Muscle layer of duodenum (tissue), 2 donors: ENCODE results near the gene PIK3C2G.

Experiments
- H3K27ac ChIP-seq: one replicate; pipeline ENCODE4 v1.7.0; 2013; ENCODE audit warnings: mild to moderate bottlenecking, low read length
- H3K27me3 ChIP-seq: one replicate; pipeline ENCODE4 v1.7.0; 2013; ENCODE audit warnings: low read depth, mild to moderate bottlenecking, control low read depth, low read length
- H3K36me3 ChIP-seq, 2 donors: one replicate each; pipeline ENCODE4 v1.7.0; 2013; ENCODE audit warnings: low read length in 2 of 2, control low read depth in 1 of 2, mild to moderate bottlenecking in 1 of 2; ENCODE audit not compliant: insufficient read depth in 2 of 2, control insufficient read depth in 1 of 2
- H3K4me1 ChIP-seq, 2 donors: one replicate each; pipeline ENCODE4 v1.7.0; 2013; ENCODE audit warnings: low read length in 2 of 2, mild to moderate bottlenecking in 2 of 2, control low read depth in 1 of 2, moderate library complexity in 1 of 2; ENCODE audit not compliant: insufficient read depth in 2 of 2, control insufficient read depth in 1 of 2
- H3K4me3 ChIP-seq, 2 donors: one replicate each; pipeline ENCODE4 v1.7.0; 2013; ENCODE audit warnings: low read length in 2 of 2, low read depth in 1 of 2, mild to moderate bottlenecking in 1 of 2
- H3K9me3 ChIP-seq, 2 donors: one replicate each; pipeline ENCODE4 v1.7.0; 2013; ENCODE audit warnings: low read length in 2 of 2, control low read depth in 1 of 2, mild to moderate bottlenecking in 1 of 2; ENCODE audit not compliant: control insufficient read depth in 1 of 2
- donor health status: healthy.

The PIK3C2G gene

DNA sequence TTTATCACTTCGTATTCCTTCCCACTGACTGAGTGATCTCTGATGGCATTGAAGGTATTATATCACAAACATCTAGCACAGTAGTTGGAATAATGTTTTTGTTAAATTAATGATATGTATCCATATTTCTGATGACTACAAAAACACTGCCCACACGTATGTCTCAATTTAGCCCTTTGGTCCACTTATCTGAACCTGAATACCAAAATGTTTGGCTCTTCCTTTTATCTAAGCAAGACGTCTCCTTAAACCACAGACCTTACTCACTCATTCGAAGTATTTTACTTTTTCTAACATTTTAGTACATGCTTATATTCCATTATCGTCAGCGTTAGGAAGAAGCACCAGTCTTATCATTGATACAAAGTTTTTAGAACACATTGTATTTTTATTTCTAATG is 126.4 kb downstream of the PIK3C2G start:
- no peaks in the 10 kb centered on the region for H3K36me3 ChIP-seq
- H3K4me1 ChIP-seq: no peaks in the 10 kb centered on the region
- no peaks in the 10 kb centered on the region for H3K9me3 ChIP-seq
- H3K27ac ChIP-seq: no peak overlapping the region
- no peak overlapping the region for H3K4me3 ChIP-seq
- H3K27me3 ChIP-seq: no peaks in the 10 kb centered on the region

DNA sequence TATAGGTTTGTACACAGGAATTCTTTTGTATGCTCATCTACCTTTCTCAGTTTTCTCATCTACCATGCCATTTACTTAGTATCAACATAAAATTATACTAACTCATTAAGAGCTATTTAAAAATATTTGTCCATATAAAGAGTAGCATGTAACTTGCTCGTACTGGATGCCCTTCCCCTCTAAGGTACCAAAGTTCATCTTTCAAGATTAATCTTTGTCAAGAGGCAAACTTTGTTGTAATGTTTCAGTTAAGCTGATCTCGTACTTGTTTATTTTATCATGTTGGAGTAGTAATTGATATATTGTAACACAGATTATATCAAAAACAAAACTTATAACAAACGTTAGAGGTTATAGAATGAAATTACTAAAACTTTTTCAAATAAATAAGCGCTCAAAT is 128.5 kb downstream of the PIK3C2G start:
- H3K36me3 ChIP-seq: no peaks in the 10 kb centered on the region
- H3K27me3 ChIP-seq: no peaks in the 10 kb centered on the region
- no peak overlapping the region for H3K27ac ChIP-seq
- H3K9me3 ChIP-seq: no peaks in the 10 kb centered on the region
- no peak overlapping the region for H3K4me3 ChIP-seq
- no peaks in the 10 kb centered on the region for H3K4me1 ChIP-seq

DNA sequence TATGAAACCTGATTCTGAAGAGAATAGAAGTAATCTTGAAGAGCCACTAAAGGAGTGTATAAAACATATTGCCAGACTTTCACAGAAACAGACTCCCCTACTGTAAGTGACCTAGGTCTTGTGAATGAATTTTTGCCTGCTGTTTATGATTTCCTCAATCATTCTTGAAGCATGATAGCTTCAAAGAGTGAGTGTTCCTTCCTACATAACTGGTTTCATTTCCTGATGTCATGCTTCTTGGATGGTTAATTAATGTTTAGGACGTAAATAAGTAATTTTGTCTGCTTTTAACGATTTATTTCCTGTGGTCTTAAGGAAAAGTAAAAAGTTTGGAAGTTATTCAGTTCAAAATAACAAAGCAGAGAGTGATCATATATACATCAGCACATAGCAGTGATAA is 129.8 kb downstream of the PIK3C2G start:
- Histone ChIP-seq H3K27me3 (no peaks in the 10 kb centered on the region), H3K4me1 (no peaks in the 10 kb centered on the region), H3K27ac (no peak overlapping the region), H3K9me3 (no peaks in the 10 kb centered on the region), H3K4me3 (no peak overlapping the region), H3K36me3 (no peaks in the 10 kb centered on the region)

DNA sequence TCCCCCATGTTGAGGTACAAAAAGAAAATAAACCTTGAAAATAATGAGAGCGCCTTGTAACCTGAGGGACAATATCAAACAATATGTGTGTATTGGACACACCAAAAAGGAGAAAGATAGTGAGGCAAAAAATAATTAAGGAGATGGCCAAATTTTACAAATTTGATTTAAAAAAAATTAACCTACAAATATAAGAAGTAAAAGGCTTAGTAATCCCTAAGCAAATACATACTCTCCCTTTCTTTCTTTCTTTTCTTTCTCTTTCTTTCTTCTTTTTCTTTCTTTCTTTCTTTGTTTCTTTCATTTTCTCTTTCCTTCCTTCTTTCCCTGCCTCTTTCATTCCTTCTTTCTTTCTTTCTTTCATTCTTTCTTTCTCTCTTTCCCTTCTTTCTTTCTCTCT is 133.4 kb downstream of the PIK3C2G start:
- H3K36me3 ChIP-seq: no peaks in the 10 kb centered on the region
- H3K27me3 ChIP-seq: no peaks in the 10 kb centered on the region
- H3K27ac ChIP-seq: no peak overlapping the region
- H3K4me1 ChIP-seq: no peaks in the 10 kb centered on the region
- H3K9me3 ChIP-seq: no peaks in the 10 kb centered on the region
- H3K4me3 ChIP-seq: no peak overlapping the region

DNA sequence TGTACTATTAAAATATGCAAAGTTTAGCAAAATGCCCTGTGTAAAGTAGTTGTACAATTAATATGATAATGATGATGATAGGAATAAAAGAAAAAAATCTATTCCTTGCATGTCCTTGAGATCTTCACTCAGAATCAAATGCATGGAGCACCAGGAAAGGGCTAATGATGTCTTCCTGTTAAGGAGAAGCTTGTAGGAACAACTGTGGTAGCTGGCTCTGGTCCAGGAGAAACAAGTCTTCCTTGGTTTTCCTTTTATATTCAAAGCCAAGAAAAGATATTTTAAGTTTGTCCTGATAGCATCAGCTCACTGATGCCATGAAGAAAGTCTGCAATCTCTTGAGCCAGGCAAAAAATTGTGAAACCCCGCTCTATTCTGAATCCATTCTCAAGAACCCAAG is 138.9 kb downstream of the PIK3C2G start:
- no peak overlapping the region for H3K4me3 ChIP-seq
- no peaks in the 10 kb centered on the region for H3K27me3 ChIP-seq
- no peaks in the 10 kb centered on the region for H3K36me3 ChIP-seq
- H3K27ac ChIP-seq: no peak overlapping the region
- peaks cover 0 to 12% of the 10 kb centered on the region in 2 donors for H3K4me1 ChIP-seq
- no peaks in the 10 kb centered on the region for H3K9me3 ChIP-seq

DNA sequence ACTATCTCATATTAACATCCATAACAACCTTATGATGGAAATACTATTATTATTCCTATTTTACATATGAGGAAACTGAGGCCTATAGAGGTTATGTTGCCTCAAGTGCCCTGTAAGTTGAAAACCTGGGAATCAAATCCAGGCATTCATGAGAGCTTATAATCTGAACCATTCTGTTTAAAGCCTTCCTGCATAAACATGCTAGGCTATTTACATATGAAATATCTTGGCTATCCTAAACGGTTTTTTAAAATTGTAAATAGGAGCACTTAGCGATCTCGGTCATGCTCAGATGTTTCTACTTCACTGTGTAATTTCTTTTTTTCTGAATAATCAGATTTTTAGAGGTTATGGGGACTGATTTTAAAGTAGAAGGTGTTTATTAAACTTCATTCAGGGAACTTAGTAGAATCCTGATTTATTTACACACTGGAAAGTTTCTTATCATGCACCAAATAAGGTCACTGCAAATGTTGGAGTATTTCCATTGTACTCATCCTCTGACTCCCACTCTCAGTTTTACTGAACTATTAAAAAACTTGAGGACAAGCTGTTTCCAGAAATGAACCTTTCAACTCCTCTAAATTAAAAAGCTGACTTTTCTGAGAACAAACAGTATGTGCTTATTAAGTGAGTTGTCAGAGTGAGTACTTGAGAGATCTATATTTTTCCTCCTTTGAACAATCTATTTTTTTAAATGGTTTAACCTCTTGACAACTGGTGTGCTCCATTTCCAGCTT is 141.7 kb downstream of the PIK3C2G start:
- Histone ChIP-seq H3K4me1 (peaks cover 0 to 12% of the 10 kb centered on the region in 2 donors), H3K4me3 (no peak overlapping the region), H3K9me3 (no peaks in the 10 kb centered on the region), H3K27ac (no peak overlapping the region), H3K36me3 (no peaks in the 10 kb centered on the region), H3K27me3 (no peaks in the 10 kb centered on the region)

DNA sequence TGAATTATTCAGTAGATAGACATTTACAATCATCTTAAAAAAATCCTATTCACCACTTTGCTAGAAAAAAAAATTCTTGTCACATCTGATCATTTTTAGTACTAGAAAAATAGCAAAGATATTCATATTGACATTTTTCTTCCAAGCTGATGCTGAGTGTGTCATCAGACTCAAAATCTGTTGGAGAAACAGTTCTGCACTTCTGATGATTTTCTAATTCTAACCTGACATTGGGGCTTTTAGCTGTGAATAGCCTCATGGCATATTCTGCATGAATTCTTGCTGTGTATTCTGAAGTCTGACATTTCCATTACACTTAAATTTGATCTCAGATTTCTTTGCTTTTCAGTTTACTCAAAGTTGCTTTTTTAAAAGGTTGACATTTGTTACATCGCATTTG is 150.1 kb downstream of the PIK3C2G start:
- H3K27ac ChIP-seq: no peak overlapping the region
- no peaks in the 10 kb centered on the region for H3K9me3 ChIP-seq
- no peaks in the 10 kb centered on the region for H3K4me1 ChIP-seq
- no peaks in the 10 kb centered on the region for H3K27me3 ChIP-seq
- no peaks in the 10 kb centered on the region for H3K36me3 ChIP-seq
- H3K4me3 ChIP-seq: no peak overlapping the region

DNA sequence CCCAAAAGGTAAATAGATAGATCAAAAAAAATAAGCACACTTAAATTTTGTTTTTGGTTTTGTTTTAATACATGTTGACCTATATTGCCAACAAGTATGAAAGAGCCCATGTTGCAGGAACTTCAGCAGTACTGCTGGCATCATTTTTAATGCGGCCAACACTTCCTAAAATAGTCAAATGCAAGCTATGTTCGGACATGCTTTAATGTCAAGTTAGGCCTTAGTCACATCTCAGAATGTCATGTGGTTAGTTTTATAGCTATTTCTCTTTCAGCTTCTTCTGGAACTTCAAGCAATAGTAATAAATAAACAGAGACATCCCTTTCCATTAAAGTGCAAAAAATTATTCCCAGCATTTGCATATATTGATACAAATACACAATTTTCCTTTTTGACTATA is 153.4 kb downstream of the PIK3C2G start:
- Histone ChIP-seq H3K27me3 (no peaks in the 10 kb centered on the region), H3K4me3 (no peak overlapping the region), H3K4me1 (no peaks in the 10 kb centered on the region), H3K36me3 (no peaks in the 10 kb centered on the region), H3K27ac (no peak overlapping the region), H3K9me3 (no peaks in the 10 kb centered on the region)

DNA sequence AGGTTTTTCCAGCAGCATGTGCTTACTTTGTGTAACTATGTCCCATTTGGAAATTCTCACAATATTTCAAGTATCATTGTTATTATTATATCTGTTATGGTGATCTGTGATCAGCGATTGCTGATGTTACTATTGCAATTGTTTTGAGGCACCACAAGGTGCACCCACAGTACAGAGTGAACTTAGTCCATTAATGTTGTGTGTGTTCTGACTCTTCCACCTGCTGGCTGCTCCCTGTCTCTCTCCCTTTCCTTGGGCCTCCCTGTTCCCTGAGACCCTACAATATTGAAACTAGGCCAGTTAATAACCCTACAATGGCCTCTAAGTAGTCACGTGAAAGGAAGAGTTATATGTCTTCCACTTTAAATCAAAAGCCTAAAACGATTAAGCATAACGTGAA is 153.9 kb downstream of the PIK3C2G start:
- Histone ChIP-seq H3K4me1 (no peaks in the 10 kb centered on the region), H3K4me3 (no peak overlapping the region), H3K27me3 (no peaks in the 10 kb centered on the region), H3K9me3 (no peaks in the 10 kb centered on the region), H3K36me3 (no peaks in the 10 kb centered on the region), H3K27ac (no peak overlapping the region)

DNA sequence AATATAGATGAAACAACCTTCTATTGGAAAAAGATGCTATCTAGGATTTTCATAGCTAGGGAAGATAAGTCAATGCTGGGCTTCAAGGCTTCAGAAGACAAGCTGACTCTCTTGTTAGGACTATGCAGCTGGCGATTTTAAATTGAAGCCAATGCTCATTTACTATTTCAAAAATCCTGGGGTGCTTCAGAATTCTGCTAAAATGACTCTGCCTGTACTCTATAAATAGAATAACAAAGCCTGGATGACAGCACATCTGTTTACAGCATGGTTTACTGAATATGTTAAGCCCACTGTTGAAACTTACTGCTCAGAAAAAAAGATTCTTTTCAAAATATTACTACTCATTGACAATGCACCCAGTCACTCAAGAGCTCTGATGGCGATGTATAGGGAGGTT is 155.1 kb downstream of the PIK3C2G start:
- Histone ChIP-seq H3K27ac (no peak overlapping the region), H3K36me3 (no peaks in the 10 kb centered on the region), H3K27me3 (no peaks in the 10 kb centered on the region), H3K4me1 (no peaks in the 10 kb centered on the region), H3K4me3 (no peak overlapping the region), H3K9me3 (no peaks in the 10 kb centered on the region)

DNA sequence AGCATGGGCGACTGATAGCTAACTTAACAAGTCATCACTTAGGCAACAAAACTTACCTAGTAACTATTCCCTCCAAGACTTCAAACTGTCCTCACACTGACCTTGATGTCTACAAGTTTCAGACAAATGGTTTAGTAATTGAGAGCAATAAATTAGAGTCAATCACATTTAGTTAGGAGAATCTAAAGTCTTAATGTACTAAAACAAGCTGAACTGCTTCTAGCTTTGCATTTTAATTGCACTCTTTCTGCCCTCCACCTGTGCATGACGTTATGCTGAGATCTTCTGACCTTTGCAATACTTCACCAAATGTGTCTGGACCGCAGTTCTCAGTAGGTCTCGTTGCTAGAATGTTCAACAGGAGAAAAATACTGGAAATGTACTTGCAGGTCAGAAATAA is 158.0 kb downstream of the PIK3C2G start:
- no peaks in the 10 kb centered on the region for H3K27me3 ChIP-seq
- no peaks in the 10 kb centered on the region for H3K4me1 ChIP-seq
- H3K9me3 ChIP-seq: no peaks in the 10 kb centered on the region
- no peak overlapping the region for H3K4me3 ChIP-seq
- H3K27ac ChIP-seq: no peak overlapping the region
- H3K36me3 ChIP-seq: no peaks in the 10 kb centered on the region

DNA sequence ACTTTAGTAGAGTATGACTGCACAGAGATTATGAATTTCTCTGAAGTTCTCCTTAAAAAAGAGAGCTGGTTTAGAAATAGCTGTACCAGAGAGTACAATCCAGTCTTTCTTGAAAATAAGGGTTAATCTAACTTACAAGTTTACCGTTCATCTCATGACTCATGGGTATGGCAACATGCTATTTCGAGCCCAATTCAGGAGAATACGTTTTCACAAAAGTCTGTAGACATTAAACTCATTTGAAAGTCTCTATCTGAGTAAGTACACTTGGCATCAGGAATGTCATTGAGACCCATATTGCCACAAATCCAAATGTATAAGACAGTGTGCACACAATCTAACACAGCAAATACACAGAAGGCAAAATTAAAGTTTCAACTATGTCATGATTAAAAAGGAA is 160.5 kb downstream of the PIK3C2G start:
- no peaks in the 10 kb centered on the region for H3K27me3 ChIP-seq
- H3K4me3 ChIP-seq: no peak overlapping the region
- H3K4me1 ChIP-seq: no peaks in the 10 kb centered on the region

More for the DNA sequence above, 160.5 kb downstream of the PIK3C2G start:
- Histone ChIP-seq H3K36me3 (no peaks in the 10 kb centered on the region), H3K9me3 (no peaks in the 10 kb centered on the region), H3K27ac (no peak overlapping the region)
